Heart right ventricle (tissue), 16 donors: ENCODE data around the gene ANKMY2. TPM values are rescaled to one million over a fixed set of nuclear protein-coding genes. Genes with fewer than 3 reads are reported as not detected.
A peak's percentile ranks its signal among the peaks of the same experiment; 100 is the strongest.

Experiments
- ATAC-seq, 8 donors: fragments of 200-7000 bp; cut with Tn5 transposase; one replicate each; pipeline ENCODE4 v1.9.1; 2020; ENCODE audit warnings: mild to moderate bottlenecking in 8 of 8, moderate library complexity in 8 of 8, moderate number of reproducible peaks in 1 of 8
- DNase-seq, 2 donors: peaks; one replicate each; pipeline ENCODE4 v3.0.0-alpha.2; 2020
- H3K27ac ChIP-seq, 10 donors: fragments of 200-600 bp; sonication (generic) in 2 of 10; one replicate each; pipeline versions ENCODE4 v1.5.0 to v1.8.0; 2020 to 2022; ENCODE audit warnings: mild to moderate bottlenecking in 3 of 10
- H3K27me3 ChIP-seq, 7 donors: fragments of 200-600 bp; one replicate each; pipeline ENCODE4 v1.8.0; 2021 to 2022; ENCODE audit warnings: mild to moderate bottlenecking in 2 of 7
- H3K36me3 ChIP-seq, 9 donors: fragments of 200-600 bp; sonication (generic) in 1 of 9; one replicate each; pipeline versions ENCODE4 v1.5.0 to v1.8.0; 2020 to 2022; ENCODE audit warnings: mild to moderate bottlenecking in 2 of 9
- H3K4me1 ChIP-seq, 9 donors: fragments of 200-600 bp; sonication (generic) in 1 of 9; one replicate each; pipeline versions ENCODE4 v1.5.0 to v1.8.0; 2020 to 2022; ENCODE audit warnings: mild to moderate bottlenecking in 4 of 9
- H3K4me3 ChIP-seq, 10 donors: fragments of 200-600 bp; sonication (generic) in 2 of 10; one replicate each; pipeline versions ENCODE4 v1.5.0 to v1.8.0; 2020 to 2022; ENCODE audit warnings: mild to moderate bottlenecking in 7 of 10, moderate library complexity in 2 of 10
- H3K9me3 ChIP-seq, 11 donors: fragments of 200-600 bp in 10 of 11; sonication (generic) in 2 of 11; one replicate each; pipeline versions ENCODE4 v1.5.0 to v1.8.0; 2013 to 2022; ENCODE audit warnings: mild to moderate bottlenecking in 2 of 11, control low read depth in 1 of 11, moderate library complexity in 1 of 11
- CTCF ChIP-seq, 9 donors: fragments of 200-600 bp; sonication (generic) in 2 of 9; IDR thresholded peaks; one replicate each; pipeline versions ENCODE4 v1.5.0 to v1.8.0; 2021 to 2022; ENCODE audit warnings: antibody characterized with exemption in 9 of 9, mild to moderate bottlenecking in 5 of 9, moderate library complexity in 1 of 9
- WGBS, 2 donors: extraction: QIAGEN DNeasy Blood & Tissue Kit; methylation state at CpG; one replicate each; pipeline ENCODE4 v1.1.7; 2013; ENCODE audit warnings: inconsistent platforms in 1 of 2; 5-methylcytosine and 5-hydroxymethylcytosine counted together
- intact Hi-C, 10 donors: fragments of 100-400 bp; cut with DNase I; formaldehyde crosslinking; loops; one replicate each; pipeline versions ENCODE4 v1.11.1 to v1.14.2; 2022
- polyA plus RNA-seq, 2 donors: library from polyadenylated mRNA; stranded (reverse); fragments of 200-250 nt; gene quantifications; one replicate each; pipeline ENCODE4 v1.2.3, GENCODE V29; 2013
- total RNA-seq, 10 donors: library from RNA; stranded (reverse); fragmentation: NEBNext Ultra II Directional in 3 of 10; extraction: Animal tissue kit (Norgen Biotek cat#: 25700) in 3 of 10; gene quantifications; one replicate each; pipeline versions ENCODE4 v1.2.1 to v1.2.4, GENCODE V29; 2021 to 2023
- donor health status: Arrhythmogenic right ventricular cardiomyopathy.
- donor health status: ischemic (EF 13 %, LVEDD 7.1; RV severe dilation, severe dysfunction).
- donor health status: healthy with polysubstance abuse.
- donor health status: DM: no; HTN: yes; CAD: no.
- donor health status: DM: no; HTN: no; CAD: no.
- donor health status: ischemic (EF 25% LVEDD 6.9; RV normal size, moderate dysfunction).
- donor health status: ischemic (EF 25% LVEDD 5.7; RV mildly dilated, moderate dysfunction).
- donor health status: healthy.
- donor health status: DM: yes; HTN: yes; CAD: no.
- donor health status: Ischemic cardiomyopathy.
- donor health status: ischemic (EF 35%, LVEDD 5.7; RV mildly dilated, moderate dysfunction).
- donor health status: nonischemic (EF 11% LVEDD 7.7; RV severe dilation, severe dysfunction).
- donor health status: DM: yes; HTN: yes; CAD: no.
- donor health status: PGD.
- donor health status: ischemic (EF 29% LVEDD 5.4; RV normal size, mild dysfunction).
- donor health status: nonischemic (EF 23%, LVEDD 6.1; RV moderate dilation, normal function).

Gene ANKMY2
- total and polyA plus RNA-seq, 12 donors: 10.7 to 46.7 (median 32.8) TPM

- Histone ChIP-seq H3K27me3 (no peaks in the 10 kb centered on the region), H3K27ac (peak overlapping the region in 7 of 10 donors; percentile 4 to 72 (median 18)), H3K4me1 (peaks cover 5 to 76% (median 43%) of the 10 kb centered on the region in 9 donors), H3K9me3 (no peaks in the 10 kb centered on the region), H3K36me3 (peaks cover 0 to 32% (median 0%) of the 10 kb centered on the region in 9 donors), H3K4me3 (no peak overlapping the region)
- DNase-seq (no peak), ATAC-seq (peak in 1 of 8 donors; percentile 29)
- intact Hi-C loops: loop anchor here in 1 of 10 donors (10.0 kb wide), 1 partner anchor 57 kb away; no protein-coding TSS in a partner anchor
- TF ChIP-seq CTCF (IDR thresholded peaks at IDR 0.05): no peak
- WGBS, 2 donors: 55 to 59% methylated on average over 5 of the region's 5 CpGs
Measured at GRCh38 chr7:16637379-16637778, 8.2 kb downstream of the ANKMY2 start.

- intact Hi-C loops: loop anchor here in 1 of 10 donors (10.0 kb wide), 1 partner anchor 58 kb away; no protein-coding TSS in a partner anchor
- H3K4me1 ChIP-seq: peaks cover 5 to 69% (median 41%) of the 10 kb centered on the region in 9 donors
- ATAC-seq (no peak), DNase-seq (no peak)
- no peaks in the 10 kb centered on the region for H3K9me3 ChIP-seq
- H3K27ac ChIP-seq: peak overlapping the region in 5 of 10 donors; percentile 5 to 72 (median 18)
- H3K27me3 ChIP-seq: no peaks in the 10 kb centered on the region
- peaks cover 0 to 35% (median 0%) of the 10 kb centered on the region in 9 donors for H3K36me3 ChIP-seq
- 79 to 85% methylated on average over 1 of the region's 1 CpG for WGBS, 2 donors
- TF ChIP-seq CTCF (IDR thresholded peaks at IDR 0.05): no peak
- H3K4me3 ChIP-seq: no peak overlapping the region
Measured at GRCh38 chr7:16636555-16637101, 8.9 kb downstream of the ANKMY2 start.

GRCh38 chr7:16634271-16634738 lies 11.2 kb downstream of the ANKMY2 start:
- intact Hi-C loops: loop anchor here in 1 of 10 donors (10.0 kb wide), 1 partner anchor 60 kb away; no protein-coding TSS in a partner anchor
- H3K27ac ChIP-seq: peak overlapping the region in 5 of 10 donors; percentile 3 to 46 (median 18)
- TF ChIP-seq CTCF (IDR thresholded peaks at IDR 0.05): no peak
- DNase-seq (no peak), ATAC-seq (peak in 7 of 8 donors; percentile 39 to 86 (median 57))
- H3K9me3 ChIP-seq: no peaks in the 10 kb centered on the region
- 46 to 48% methylated on average over 4 of the region's 4 CpGs for WGBS, 2 donors
- H3K4me1 ChIP-seq: peaks cover 5 to 51% (median 40%) of the 10 kb centered on the region in 9 donors
- H3K36me3 ChIP-seq: peaks cover 0 to 45% (median 6%) of the 10 kb centered on the region in 9 donors
- H3K4me3 ChIP-seq: peak overlapping the region in 1 of 10 donors; percentile 5
- no peaks in the 10 kb centered on the region for H3K27me3 ChIP-seq

- TF ChIP-seq CTCF (IDR thresholded peaks at IDR 0.05): no peak
- H3K27me3 ChIP-seq: no peaks in the 10 kb centered on the region
- H3K4me3 ChIP-seq: no peak overlapping the region
- intact Hi-C loops: loop anchor here in 1 of 10 donors (10.0 kb wide), 1 partner anchor 64 kb away; no protein-coding TSS in a partner anchor
- DNase-seq: no peak
- peaks cover 0 to 20% (median 15%) of the 10 kb centered on the region in 9 donors for H3K4me1 ChIP-seq
- H3K27ac ChIP-seq: no peak overlapping the region
- H3K9me3 ChIP-seq: no peaks in the 10 kb centered on the region
- ATAC-seq: no peak
- H3K36me3 ChIP-seq: peaks cover 0 to 52% (median 6%) of the 10 kb centered on the region in 9 donors
- 71 to 76% methylated on average over 1 of the region's 1 CpG for WGBS, 2 donors
Measured at GRCh38 chr7:16630654-16631053, 14.9 kb downstream of the ANKMY2 start.
